Measurements from ENCODE around the gene MAPKAPK2.
"Not testable (repeated sequence)": the region's sequence is repeated elsewhere in the genome, so short reads cannot be mapped to it uniquely, and the experiment has no call there.

The MAPKAPK2 gene

DNA sequence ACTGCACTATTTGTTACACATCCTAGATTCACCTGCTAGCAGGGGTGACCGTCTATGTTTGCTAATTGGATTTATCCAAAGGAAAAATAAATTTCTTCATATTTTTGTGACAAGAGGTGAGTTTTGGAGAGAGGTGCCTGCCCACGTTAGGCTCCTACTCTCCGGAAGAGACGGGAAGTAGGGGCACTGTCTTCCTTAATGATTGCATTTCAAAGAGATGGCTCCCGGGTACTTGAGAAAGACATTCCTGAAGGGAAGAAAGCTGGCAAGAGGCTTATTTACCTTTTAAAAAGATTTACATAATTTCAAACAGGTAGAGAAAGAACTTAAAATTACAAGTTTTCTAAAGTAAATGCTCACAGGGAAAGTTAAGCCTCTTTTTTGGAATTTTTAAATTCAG is 67.2 kb downstream of the MAPKAPK2 start:
- DNase-seq = no peak

DNA sequence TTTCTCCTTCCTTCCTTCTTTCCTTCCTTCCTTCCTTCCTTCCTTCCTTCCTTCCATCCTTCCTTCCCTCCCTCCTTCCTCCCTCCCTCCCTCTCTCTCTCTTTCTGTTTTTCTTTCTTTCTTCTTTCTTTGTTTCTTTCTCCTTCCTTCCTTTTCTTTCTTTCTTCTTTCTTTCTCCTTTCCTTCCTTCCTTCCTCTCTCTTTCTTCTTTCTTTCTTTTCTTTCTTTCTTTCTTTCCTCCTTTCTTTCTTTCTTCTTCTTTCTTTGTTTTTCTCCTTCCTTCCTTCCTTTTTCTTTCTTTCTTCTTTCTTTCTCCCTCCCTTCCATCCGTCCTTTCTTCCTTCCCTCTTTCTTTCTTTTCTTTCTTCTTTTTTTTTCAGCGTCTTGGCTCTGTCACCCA is 67.8 kb downstream of the MAPKAPK2 start:
- DNase-seq = no peak

DNA sequence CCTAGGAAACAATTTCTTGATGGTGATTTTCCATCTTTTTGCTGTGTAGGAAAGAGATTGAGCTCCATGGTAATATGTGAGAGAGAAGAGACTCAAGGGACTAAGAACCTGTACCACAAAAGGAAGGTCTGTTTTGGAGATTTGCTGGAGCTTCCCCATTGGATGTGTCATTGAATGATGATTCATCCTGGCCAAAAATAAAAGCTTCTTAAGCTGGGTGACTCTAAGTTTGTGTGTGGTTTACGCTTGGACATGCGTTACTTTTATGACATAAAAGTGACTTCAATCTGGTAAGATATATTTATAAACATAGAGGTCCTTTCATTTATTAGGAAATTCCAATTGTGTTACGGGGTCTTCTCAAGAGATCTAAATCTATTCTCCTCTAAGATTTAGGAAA is 68.4 kb downstream of the MAPKAPK2 start:
- no peak for DNase-seq

DNA sequence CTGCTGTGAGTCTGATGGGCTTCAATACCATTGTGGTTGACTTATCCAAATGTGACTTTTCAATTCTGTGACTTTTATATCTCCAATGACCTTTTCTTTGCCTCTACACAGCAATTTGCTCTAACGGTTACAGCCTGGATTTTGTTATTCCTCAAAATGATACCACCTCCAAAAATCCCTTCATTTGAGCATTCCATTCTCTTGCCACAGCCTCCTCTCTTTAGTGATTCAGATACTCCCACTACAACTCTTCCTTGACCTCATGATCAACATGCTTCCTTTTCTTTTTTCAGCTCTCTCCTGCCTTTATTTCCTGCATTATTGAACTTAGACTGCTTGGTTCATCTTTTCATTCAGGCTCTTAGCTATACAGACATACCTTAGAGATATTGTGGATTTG is 69.3 kb downstream of the MAPKAPK2 start:
- DNase-seq = no peak

DNA sequence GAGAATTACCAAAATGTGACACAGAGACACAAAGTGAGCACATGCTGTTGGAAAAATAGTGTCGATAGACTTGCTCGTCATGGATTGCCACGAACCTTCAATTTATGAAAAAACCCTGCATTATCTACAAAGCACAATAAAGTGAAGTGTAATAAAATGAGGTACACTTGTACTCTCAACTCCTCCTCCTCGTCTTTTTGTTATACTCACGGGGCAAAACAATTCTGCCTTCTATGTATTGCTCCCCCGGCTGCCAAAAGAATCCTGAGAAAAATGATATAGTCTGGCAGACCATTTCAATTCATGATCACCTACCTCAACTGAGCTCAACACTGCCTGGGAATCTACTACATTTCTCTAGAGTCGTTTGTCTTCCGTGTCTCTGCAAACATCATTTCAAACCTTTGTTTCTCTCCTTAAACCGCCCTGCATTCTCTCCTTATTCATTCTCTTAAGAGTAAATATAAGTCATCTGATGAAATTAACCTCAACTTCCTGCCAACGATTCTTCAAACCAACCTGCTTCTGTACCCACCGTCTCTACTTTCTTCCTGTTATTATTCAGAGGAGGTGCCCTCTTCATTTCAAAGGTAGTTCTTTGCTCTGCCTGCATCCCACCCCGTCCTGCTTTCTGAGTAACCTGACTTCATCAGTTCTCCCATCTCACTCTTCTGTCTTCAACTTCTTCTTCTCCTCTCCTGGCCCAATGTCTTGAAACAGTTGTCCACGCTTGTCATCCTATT is 73.0 kb downstream of the MAPKAPK2 start:
- DNase-seq = peak in 1 of 2 experiments; percentile 46

DNA sequence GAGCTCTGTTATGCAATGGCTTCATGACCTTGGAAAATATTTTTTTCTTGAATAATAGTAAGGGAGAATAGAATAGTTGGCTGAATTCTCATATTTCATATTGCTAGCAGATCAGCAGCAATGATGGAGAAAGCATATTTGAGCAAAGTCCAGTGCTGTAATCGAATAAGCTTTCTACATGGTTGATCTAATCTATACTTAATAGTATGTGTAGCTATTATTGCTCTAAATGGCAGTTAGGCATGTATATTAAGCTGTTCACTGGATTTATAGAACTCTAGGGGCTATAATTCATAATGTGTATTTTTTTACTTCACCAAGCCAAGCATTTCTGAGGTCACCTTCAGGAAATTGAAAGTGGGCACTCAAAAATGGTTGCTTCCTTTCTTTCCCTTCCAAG is 75.9 kb downstream of the MAPKAPK2 start:
- DNase-seq = no peak

DNA sequence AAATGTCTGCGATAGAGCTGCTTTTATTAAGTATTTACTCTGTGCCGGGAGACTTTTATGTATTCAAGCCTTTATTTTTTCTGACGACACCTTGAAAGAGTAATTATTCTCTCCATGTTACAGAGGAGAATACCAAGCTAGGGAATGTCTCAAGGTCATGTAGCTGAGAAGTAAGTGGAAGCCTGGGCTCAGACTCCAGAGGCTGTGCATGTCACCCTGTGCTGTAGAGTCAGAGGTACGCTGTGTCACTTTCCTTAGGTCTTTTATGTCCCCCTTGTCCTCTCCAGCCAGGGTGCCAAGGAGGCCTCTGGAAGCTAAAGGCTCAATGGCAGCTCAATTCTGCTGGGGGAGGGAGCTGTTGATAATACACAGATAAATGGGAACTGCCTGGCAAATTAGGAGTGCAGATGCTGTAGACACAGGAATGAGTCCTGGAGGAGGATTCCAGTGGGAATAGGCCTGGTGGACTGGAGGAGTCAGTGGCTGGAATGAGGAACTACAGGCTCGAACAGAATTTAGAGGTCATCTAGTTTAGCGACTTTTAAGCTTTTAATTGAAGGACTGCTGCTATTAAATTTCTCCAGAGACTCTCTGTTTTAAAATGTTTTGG is 76.6 kb downstream of the MAPKAPK2 start:
- no peak for DNase-seq

DNA sequence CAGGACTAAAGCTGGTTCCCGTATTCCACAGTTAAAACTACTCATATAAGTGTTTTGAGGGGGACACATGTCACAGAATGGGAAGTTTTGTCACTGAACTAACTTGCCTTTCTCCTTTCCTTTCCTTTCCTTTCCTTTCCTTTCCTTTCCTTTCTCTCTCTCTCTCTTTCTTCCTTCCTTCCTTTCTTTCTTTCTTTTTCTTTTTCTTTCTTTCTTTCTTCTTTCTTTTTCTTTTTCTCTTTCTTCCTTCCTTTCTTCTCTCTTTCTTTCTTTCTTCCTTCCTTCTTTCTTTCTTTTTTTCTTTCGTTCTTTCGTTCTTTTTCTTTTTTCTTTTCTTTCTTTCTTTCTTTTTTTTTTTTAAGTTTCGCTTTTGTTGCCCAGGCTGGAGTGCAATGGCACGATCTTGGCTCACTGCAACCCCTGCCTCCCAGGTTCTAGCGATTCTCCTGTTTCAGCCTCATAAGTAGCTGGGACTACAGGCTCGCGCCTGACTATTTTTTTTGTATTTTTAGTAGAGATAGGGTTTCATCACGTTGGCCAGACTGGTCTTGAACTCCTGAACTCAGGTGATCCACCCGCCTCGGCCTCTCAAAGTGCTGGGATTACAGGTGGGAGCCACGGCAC is 78.1 kb downstream of the MAPKAPK2 start:
- DNase-seq = not testable (repeated sequence)

DNA sequence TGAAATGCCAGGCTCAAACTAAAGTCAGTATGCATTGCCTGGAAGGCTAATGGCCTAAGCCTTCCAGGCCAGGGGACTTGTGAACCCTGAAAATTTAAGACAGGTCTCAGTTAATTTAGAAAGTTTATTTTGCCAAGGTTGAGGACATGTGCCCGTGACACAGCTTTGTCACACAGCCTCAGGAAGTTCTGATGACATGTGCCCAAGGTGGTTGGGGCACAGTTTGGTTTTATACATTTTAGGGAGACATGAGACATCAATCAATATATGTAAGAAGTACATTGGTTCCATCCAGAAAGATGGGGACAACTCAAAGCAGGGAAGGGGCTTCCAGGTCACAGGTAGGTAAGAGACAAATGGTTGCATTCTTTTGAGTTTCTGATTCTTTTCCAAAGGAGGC is 81.1 kb downstream of the MAPKAPK2 start:
- DNase-seq = peak in 1 of 2 experiments; percentile 38

DNA sequence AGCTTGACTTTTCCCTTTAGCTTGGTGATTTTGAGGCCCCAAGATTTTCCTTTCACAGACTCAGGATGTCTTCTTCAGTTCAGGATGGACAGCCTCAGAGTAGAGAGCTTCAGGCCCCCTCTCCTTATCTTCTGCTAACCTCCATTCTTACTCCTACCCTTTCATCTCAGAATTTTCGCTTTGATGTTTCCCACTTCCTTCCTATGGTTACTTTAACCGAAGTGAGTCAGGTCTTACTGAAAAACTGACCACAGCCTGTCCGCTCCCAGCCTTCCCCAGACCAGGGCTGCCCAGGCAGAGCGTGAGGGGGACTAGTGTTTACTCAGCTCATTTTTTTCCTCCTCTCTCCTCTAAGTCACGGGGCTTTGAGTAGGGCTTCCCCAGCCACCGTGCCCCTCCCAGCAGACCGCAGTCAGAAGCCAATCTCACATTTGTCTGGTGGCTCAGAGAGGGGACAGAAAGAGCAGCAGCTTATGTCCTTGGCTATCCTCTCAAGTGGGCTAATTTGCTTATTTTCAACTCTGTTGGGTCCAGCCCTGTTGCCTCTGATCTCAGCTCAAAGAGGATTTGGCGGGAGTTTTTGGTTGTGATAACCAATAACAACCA is 81.6 kb downstream of the MAPKAPK2 start:
- peak; percentile 48 to 75 for DNase-seq

DNA sequence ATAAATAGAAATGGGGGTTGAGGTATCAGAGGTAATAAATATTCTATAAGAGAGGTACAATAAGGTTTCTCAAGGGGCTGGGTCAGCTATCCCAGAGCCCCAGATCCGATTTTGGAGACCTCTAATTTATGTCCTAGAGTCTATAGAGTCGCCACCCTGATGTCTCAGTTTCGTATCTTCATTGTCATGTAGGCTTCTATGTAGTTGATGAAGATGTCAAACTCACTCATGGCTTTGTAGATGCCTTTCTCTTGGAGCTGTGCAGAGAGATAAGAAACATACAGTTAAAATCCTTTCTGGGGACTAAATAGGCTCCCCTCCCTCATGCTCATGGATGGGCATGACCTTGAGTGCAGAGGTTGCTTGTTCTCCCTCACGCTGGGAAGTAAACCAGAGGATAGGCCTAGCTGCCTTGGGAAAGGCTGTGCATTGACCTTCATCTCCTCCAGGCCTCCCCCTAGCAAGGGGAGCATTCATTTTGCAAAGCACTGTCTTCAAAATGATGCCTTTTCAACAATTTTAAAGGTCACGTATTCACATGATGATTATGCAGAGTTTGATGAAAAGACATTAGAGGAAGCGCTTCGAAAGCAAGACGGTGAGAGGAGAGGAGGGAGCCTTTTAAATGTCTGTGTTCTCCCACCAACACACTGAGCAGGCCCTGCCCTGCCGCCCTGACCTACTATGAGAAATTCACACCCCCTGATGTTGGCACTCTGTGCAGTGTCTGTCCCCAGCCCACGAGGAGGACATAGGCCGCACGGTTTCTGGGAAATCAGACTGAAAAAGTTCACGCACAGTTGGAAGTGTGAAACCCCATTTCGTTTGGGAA is 84.0 kb downstream of the MAPKAPK2 start:
- no peak for DNase-seq

DNA sequence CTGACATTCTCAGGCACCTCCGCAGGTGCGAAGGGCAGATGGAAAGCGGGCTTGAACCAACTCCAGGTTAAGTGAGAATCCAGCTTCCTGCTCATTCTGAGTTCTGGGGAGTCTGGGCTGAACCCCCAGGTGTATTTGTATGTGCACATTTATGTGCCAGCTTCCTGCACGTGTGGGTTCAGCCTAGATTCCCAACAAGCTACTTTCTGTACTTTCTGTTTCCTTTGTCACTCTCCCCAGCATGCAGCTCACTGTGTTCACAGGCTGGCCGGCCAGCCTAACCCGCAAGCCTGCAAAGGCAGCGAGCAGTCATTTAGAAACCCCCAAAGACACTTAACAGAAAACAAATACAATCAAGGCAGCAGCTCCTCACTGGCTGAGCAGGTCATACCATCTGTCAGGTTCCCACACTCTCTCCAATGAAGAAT is 84.6 kb downstream of the MAPKAPK2 start:
- DNase-seq = peak in 1 of 2 experiments; percentile 37

DNA sequence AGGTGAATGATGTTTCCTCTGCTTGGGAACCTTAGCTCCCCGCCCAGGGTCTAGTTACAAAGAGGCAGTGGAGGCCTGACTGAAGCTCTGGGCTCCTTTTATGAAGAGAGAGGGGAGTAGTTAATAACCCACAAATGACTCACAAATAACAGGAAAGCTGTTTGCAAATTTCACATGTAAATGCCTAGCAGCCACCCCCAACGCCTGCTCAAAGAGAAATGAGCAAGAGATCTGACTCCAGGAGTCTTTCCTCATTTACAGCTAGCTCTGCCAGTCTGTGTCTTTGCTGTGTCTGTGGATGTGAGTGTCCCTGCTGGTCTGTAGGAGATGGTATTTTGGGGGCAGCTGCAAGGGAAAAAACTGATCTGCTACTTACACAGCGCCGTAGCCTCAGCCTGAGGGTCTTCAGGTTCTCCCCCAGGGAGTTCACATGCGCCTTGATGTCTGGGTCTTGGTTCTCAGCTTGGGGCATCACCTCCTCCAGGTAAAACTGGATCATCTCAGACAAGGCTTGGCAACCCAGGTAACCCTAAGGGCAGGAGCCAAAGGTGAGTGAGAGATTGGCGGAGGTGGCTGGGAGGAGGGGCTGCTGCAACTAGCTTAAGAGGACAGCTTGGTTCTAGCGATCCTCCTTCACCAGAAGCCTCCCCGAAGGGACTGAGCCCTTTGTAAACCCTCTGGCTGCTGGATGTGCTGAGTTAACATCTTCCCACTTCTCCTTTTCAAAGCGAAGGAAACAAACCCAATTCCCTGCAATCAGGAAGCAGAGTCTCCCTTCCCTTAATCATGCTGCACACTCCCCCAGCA is 86.0 kb downstream of the MAPKAPK2 start, which contains the start of gene IL19:
IL19 (plus strand) TSS at position 243 of the 807 bp plus-strand sequence. CDS start 65,890 bp downstream, outside the sequence.
- DNase-seq = peak in 1 of 2 experiments; percentile 68

DNA sequence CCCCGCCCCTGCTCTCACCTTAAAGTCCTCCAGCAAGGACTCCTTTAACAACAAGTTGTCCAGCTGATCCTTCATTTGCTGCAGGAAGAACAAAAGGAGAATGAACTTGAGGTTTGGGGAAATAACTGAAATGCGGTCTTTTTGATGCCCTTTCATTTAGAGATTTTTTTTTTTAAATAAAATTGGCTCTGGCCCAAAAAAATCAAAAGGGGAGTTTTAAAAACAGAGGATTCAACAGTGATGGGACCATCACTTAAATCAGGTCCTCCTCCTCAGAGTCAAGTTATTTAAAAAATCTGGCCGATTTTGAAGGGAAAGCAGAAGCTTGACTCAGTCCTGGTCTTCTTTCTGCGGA is 86.6 kb downstream of the MAPKAPK2 start:
- no peak for DNase-seq

DNA sequence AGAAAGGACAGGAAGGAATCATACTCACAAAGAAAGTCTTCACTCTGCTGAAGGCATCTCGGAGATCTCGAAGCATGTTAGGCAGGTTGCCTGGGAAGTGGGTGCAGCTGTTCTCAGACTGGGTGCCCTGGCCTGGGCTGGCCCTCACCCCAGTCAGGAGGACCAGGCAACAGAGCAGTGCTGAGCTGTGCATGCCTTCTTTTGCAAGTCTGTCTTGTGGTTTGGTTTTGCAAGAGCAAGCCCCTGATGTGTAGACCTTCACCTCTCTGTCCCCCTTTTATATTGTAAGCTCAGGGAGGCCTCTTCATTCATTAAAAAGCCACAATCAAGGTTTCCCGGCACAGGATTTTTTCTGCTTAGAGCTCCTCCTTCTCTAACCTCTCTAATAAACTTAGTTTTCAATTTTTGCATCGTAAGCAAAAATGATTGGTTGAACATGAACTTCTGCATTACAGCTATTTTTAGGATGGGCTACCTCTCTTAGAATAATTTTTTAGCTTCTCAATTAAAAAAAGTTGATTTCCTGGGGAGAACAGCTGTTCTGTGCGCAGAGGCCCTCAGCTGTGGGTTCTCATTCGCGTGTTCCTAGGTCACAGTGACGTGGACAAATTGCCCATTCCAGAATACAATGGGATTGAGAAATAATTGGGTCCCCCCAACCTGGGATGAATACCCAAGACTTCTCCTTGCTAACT is 87.7 kb downstream of the MAPKAPK2 start, which contains the start of gene IL10:
IL10 (minus strand) TSS at position 252 of the 695 bp plus-strand sequence; CDS start at position 193, 59 bp downstream.
- no peak for DNase-seq

DNA sequence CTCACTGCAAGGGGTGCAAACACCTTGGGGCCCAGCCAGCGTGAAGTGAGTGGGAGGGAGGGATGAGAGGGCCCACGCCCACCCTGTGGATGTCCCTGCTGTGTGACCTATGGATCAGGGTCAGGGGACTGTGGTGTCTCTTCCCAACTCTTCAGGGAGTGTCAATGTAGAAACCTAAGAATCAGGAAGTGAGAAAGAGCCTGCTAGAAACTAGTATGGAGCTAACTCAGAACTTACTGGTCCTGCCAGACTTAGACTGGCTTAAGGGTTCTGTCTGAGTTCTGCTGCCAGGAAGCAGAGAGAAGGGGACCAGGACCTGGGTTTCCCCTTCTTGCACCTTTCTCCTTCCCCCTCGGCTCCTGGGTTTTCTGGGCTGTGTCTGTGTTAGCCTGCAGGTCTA is 89.4 kb downstream of the MAPKAPK2 start:
- DNase-seq = no peak

DNA sequence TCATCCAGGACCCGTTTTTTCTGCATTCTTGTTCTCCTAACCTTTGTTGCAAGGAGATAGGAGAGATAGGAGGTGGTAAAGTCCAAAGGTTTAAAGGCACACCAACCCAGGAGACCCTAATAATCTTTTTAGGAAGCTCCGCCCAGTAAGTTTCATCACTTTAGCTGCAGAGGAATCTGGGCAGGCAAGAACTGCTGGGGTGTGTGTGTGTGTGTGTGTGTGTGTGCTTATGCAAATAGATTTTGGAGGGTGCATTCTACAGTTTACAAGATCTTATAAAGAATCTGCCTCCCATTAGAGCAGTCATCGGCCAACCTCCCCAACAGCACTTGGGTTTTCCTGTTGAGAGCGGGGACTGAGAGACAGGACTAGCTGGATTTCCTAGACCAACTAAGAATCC is 91.5 kb downstream of the MAPKAPK2 start:
- no peak for DNase-seq

DNA sequence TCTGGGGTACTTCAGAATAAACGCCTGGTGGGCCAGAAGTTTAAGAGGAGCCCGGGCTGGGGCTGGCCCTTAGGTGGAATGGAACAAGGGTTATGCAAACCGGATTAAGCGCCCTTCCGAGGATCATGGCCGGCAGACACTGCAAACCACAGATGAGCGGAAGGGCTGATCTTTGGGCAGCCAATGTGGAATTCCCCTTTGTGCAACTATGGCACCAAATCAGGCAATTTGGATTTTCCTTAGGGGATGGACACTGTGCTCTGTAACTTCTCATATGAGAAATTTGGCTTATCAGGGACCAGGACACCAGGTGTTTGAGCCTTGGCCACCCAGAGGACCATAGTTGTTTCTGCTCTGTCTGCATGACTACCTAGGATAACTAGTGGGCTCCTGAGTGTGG is 93.3 kb downstream of the MAPKAPK2 start:
- DNase-seq = no peak

DNA sequence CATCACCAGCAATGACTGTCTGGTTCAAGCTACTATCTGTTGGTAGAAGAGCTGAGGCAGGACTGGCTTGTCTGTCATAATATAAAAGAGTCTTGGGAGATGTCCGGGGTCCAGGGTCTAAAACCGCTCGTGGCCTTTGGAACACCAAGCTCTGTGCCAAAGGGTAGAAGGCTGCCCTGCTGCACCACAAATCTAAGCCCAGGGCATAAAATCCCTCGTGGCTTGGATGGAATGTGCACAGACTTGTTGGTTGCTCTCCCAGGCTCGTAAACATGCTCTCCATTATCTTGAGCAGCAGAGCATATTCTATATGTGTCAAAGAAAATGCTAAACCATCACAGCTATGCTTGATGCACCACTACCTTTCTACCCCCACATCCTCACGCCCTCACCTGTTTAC is 94.2 kb downstream of the MAPKAPK2 start:
- not testable (repeated sequence) for DNase-seq

DNA sequence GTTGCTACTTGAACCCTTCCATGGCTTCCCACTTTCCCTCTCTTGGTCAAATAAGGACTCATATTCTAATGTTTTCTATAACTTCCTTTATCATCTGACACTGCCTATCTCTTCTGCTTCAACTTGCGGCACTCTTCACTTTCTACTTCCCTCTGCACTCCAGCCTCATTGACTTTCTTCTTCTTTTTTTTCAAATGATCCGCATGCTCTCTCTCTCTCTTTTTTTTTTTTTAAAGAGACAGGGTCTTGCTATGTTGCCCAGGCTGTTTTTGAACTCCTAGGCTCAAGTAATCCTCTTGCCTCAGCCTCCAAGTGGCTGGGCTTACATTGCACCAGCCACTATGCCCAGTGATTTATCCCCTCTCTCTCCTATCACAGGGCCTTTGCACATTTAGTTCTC is 94.9 kb downstream of the MAPKAPK2 start:
- DNase-seq = no peak

DNA sequence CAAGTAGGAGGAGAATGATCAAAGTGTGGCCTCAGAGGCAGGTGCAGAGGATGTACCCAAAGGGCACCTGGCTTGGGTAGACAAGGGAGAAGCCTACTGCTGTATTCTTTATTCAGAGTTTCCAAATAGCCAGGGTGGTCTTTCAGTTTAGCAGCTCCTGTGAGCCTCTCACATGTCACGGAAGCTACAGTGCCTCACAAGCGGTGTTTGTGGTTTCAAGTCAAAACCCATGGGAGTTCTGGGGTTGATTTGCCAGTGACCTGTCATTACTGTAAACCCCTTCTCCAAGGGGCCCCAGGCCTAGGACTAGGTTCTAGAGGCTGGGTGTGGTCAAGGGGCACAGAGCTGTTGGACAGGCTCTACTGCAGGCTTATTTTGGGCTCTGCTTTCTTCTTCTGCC is 97.7 kb downstream of the MAPKAPK2 start:
- no peak for DNase-seq
